ENCODE measurements around the gene SAMD4A. TPM values are rescaled to one million over a fixed set of nuclear protein-coding genes. Genes with fewer than 3 reads are reported as not detected.

SAMD4A gene
- total RNA-seq, 2 donors from 2014 or later, result 1.9 to 8.0 TPM

- Mint-ChIP-seq H3K4me3 (no peak overlapping the region), H3K9me3 (no peaks in the 10 kb centered on the region), H3K27me3 (ENCODE audit: insufficient read depth) (no peaks in the 10 kb centered on the region), H3K4me1 (peaks cover 12% of the 10 kb centered on the region), H3K36me3 (ENCODE audit: low read depth) (no peaks in the 10 kb centered on the region), H3K27ac (no peak overlapping the region)
- peaks cover 4% of the 10 kb centered on the region for H3K4me1 ChIP-seq (ENCODE audit: control insufficient read depth, insufficient read depth, low read length)
- H3K9me3 ChIP-seq (ENCODE audit: control insufficient read depth, low read length), result no peaks in the 10 kb centered on the region
- H3K27ac ChIP-seq (ENCODE audit: low read depth, low read length), result no peak overlapping the region
- no peaks in the 10 kb centered on the region for H3K36me3 ChIP-seq (ENCODE audit: control insufficient read depth, insufficient read depth, low read length)
- H3K4me3 ChIP-seq (ENCODE audit: low read length), result no peak overlapping the region
- no peaks in the 10 kb centered on the region for H3K27me3 ChIP-seq (ENCODE audit: control insufficient read depth, insufficient read depth, low read length, poor library complexity, severe bottlenecking)
- 93 to 100% methylated on average over 4 to 7 of the region's 7 CpGs for WGBS, 2 experiments (ENCODE audit: insufficient coverage in 1 of 2, insufficient read length in 1 of 2)
- no peak overlapping the region for H3K9ac ChIP-seq (ENCODE audit: extremely low read depth, low read length, poor library complexity, severe bottlenecking)
- TF ChIP-seq, protein P1, sequence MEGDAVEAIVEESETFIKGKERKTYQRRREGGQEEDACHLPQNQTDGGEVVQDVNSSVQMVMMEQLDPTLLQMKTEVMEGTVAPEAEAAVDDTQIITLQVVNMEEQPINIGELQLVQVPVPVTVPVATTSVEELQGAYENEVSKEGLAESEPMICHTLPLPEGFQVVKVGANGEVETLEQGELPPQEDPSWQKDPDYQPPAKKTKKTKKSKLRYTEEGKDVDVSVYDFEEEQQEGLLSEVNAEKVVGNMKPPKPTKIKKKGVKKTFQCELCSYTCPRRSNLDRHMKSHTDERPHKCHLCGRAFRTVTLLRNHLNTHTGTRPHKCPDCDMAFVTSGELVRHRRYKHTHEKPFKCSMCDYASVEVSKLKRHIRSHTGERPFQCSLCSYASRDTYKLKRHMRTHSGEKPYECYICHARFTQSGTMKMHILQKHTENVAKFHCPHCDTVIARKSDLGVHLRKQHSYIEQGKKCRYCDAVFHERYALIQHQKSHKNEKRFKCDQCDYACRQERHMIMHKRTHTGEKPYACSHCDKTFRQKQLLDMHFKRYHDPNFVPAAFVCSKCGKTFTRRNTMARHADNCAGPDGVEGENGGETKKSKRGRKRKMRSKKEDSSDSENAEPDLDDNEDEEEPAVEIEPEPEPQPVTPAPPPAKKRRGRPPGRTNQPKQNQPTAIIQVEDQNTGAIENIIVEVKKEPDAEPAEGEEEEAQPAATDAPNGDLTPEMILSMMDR (conservative IDR thresholded peaks at IDR 0.05), result no peak
- DNase-seq, result no peak
Measured at GRCh38 chr14:54739514-54739913, 172.6 kb downstream of the SAMD4A start.

DNA sequence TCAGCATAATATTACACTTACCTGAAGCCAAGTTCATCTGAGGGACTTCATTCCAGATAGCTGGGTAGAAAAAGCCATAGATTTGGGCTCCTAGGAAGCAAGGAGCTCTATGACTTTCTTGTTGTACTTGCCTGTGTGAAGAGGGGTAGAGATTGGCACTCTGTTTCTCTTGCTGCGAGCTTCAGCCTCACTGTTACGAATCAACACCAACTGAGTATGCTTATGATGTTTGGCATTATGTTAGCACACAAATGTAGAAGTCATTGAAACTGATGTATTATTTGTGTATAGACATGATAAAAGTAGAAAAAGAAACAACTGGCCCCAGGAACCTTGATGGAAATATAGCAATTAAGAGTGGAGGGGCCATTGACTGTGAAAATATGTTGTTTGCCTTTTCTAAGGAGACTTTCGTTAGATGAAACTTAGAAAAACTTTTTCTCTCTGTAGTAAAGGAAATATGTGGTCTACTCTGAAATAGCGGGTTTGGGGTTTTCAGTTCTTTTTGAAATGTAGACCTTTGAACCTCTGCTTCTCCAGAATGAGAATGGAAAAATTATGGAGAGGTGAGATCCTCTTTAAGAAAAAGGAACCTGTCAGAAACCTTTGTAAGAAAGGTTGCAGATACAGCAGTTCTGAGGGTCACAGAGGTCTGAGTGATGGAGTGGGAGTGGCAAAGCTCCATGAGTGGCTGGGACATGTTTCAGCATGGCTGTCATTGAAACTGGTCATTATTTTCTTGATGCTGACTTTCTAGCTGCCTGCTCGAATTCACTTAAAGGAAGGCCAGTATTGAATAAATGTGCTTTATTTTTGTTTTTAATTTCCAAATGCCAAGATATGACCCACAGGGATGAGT lies 175.8 kb downstream of the SAMD4A start:
- no peak for DNase-seq
- TF ChIP-seq, protein P1 (conservative IDR thresholded peaks at IDR 0.05), result no peak
- Mint-ChIP-seq H3K36me3 (ENCODE audit: low read depth) (no peaks in the 10 kb centered on the region), H3K9me3 (no peaks in the 10 kb centered on the region), H3K4me3 (no peak overlapping the region), H3K27ac (no peak overlapping the region), H3K4me1 (peaks cover 4% of the 10 kb centered on the region), H3K27me3 (ENCODE audit: insufficient read depth) (no peaks in the 10 kb centered on the region)
- Histone ChIP-seq H3K4me1 (ENCODE audit: control insufficient read depth, insufficient read depth, low read length) (peaks cover 3% of the 10 kb centered on the region), H3K9ac (ENCODE audit: extremely low read depth, low read length, poor library complexity, severe bottlenecking) (no peak overlapping the region), H3K27me3 (ENCODE audit: control insufficient read depth, insufficient read depth, low read length, poor library complexity, severe bottlenecking) (no peaks in the 10 kb centered on the region), H3K9me3 (ENCODE audit: control insufficient read depth, low read length) (no peaks in the 10 kb centered on the region), H3K4me3 (ENCODE audit: low read length) (no peak overlapping the region), H3K27ac (ENCODE audit: low read depth, low read length) (no peak overlapping the region), H3K36me3 (ENCODE audit: control insufficient read depth, insufficient read depth, low read length) (no peaks in the 10 kb centered on the region)
- 92 to 100% methylated on average over 4 to 5 of the region's 5 CpGs for WGBS, 2 experiments (ENCODE audit: insufficient coverage in 1 of 2, insufficient read length in 1 of 2)

DNA sequence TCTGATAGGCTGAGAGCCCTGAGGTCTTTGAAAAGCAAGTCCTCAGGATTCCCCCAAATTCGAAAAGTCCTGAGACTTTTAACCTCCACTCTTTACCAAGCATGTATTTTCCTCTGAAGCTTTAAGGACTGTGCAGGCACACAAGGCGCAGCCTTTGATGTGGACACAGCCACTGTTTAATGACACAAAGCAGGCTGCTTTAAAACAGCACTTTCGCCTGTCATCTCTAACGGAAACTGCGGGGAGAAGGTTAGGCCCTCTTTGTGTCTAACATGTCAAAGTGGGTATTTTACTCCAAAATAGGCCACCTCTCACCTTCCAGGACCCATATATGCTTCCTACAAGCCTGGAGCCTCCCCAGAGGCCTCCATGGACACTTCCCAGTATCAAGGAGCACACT lies 176.5 kb downstream of the SAMD4A start:
- TF ChIP-seq, protein P1 (conservative IDR thresholded peaks at IDR 0.05), result no peak
- Mint-ChIP-seq H3K9me3 (no peaks in the 10 kb centered on the region), H3K27ac (no peak overlapping the region), H3K36me3 (ENCODE audit: low read depth) (no peaks in the 10 kb centered on the region), H3K4me3 (no peak overlapping the region), H3K27me3 (ENCODE audit: insufficient read depth) (no peaks in the 10 kb centered on the region), H3K4me1 (peaks cover 2% of the 10 kb centered on the region)
- Histone ChIP-seq H3K4me1 (ENCODE audit: control insufficient read depth, insufficient read depth, low read length) (no peaks in the 10 kb centered on the region), H3K27ac (ENCODE audit: low read depth, low read length) (no peak overlapping the region), H3K9ac (ENCODE audit: extremely low read depth, low read length, poor library complexity, severe bottlenecking) (no peak overlapping the region), H3K9me3 (ENCODE audit: control insufficient read depth, low read length) (no peaks in the 10 kb centered on the region), H3K4me3 (ENCODE audit: low read length) (no peak overlapping the region), H3K27me3 (ENCODE audit: control insufficient read depth, insufficient read depth, low read length, poor library complexity, severe bottlenecking) (no peaks in the 10 kb centered on the region), H3K36me3 (ENCODE audit: control insufficient read depth, insufficient read depth, low read length) (no peaks in the 10 kb centered on the region)
- WGBS, 2 experiments (ENCODE audit: insufficient coverage in 1 of 2, insufficient read length in 1 of 2), result 89 to 93% methylated on average over 4 to 5 of the region's 5 CpGs
- DNase-seq, result no peak
